ENCODE results near the gene MT4. TPM values are rescaled to one million over a fixed set of nuclear protein-coding genes. Genes with fewer than 3 reads are reported as not detected.
"Not testable (repeated sequence)": the region's sequence is repeated elsewhere in the genome, so short reads cannot be mapped to it uniquely, and the experiment has no call there.

The MT4 gene
- polyA plus RNA-seq, 4 donors, result not detected

GRCh38 chr16:56558024-56558747 lies 6.7 kb upstream of the MT4 start:
- no peak for DNase-seq (ENCODE audit: low read depth in 4 of 4, low spot score in 3 of 4)

- no peak for DNase-seq (ENCODE audit: low read depth in 4 of 4, low spot score in 3 of 4)
These were observed 5.8 kb upstream of the MT4 start for GRCh38 chr16:56559109-56559508.

- DNase-seq (ENCODE audit: low read depth in 4 of 4, low spot score in 3 of 4), result no peak
These were observed 4.4 kb upstream of the MT4 start for GRCh38 chr16:56560447-56560846.

GRCh38 chr16:56561126-56561525 lies 3.7 kb upstream of the MT4 start:
- DNase-seq (ENCODE audit: low read depth in 4 of 4, low spot score in 3 of 4), result no peak

GRCh38 chr16:56569971-56570370 lies 5.1 kb downstream of the MT4 start:
- DNase-seq (ENCODE audit: low read depth in 4 of 4, low spot score in 3 of 4), result no peak

- DNase-seq (ENCODE audit: low read depth in 4 of 4, low spot score in 3 of 4), result no peak
These were observed 6.7 kb downstream of the MT4 start for GRCh38 chr16:56571525-56571924.

GRCh38 chr16:56574625-56575024 lies 9.8 kb downstream of the MT4 start:
- no peak for DNase-seq (ENCODE audit: low read depth in 4 of 4, low spot score in 3 of 4)

- DNase-seq (ENCODE audit: low read depth in 4 of 4, low spot score in 3 of 4), result peak in 1 of 4 donors; percentile 6
These were observed 11.9 kb downstream of the MT4 start for GRCh38 chr16:56576585-56577299.

- no peak for DNase-seq (ENCODE audit: low read depth in 4 of 4, low spot score in 3 of 4)
These were observed 12.4 kb downstream of the MT4 start for GRCh38 chr16:56577300-56577625.

GRCh38 chr16:56580391-56581048 lies 15.6 kb downstream of the MT4 start:
- DNase-seq (ENCODE audit: low read depth in 4 of 4, low spot score in 3 of 4), result no peak

GRCh38 chr16:56582911-56583310 lies 18.0 kb downstream of the MT4 start:
- DNase-seq (ENCODE audit: low read depth in 4 of 4, low spot score in 3 of 4), result not testable (repeated sequence)

GRCh38 chr16:56583351-56584168 lies 18.7 kb downstream of the MT4 start:
- no peak for DNase-seq (ENCODE audit: low read depth in 4 of 4, low spot score in 3 of 4)

- DNase-seq (ENCODE audit: low read depth in 4 of 4, low spot score in 3 of 4), result no peak
These were observed 19.4 kb downstream of the MT4 start for GRCh38 chr16:56584276-56584675.

- no peak for DNase-seq (ENCODE audit: low read depth in 4 of 4, low spot score in 3 of 4)
These were observed 23.9 kb downstream of the MT4 start for GRCh38 chr16:56588781-56589140.

- DNase-seq (ENCODE audit: low read depth in 4 of 4, low spot score in 3 of 4), result no peak
These were observed 24.5 kb downstream of the MT4 start, which contains the start of gene MT3 for GRCh38 chr16:56589141-56590039. TSS of gene MT3 (plus strand) at chr16:56589528. CDS start at chr16:56589591, 63 bp downstream.

- no peak for DNase-seq (ENCODE audit: low read depth in 4 of 4, low spot score in 3 of 4)
These were observed 26.6 kb downstream of the MT4 start for GRCh38 chr16:56591377-56592060.

- no peak for DNase-seq (ENCODE audit: low read depth in 4 of 4, low spot score in 3 of 4)
These were observed 28.9 kb downstream of the MT4 start for GRCh38 chr16:56593573-56594291.

GRCh38 chr16:56594292-56594619 lies 29.4 kb downstream of the MT4 start:
- DNase-seq (ENCODE audit: low read depth in 4 of 4, low spot score in 3 of 4), result no peak

All from left renal pelvis (tissue), 4 donors.